HepG2 (cell line): ENCODE results near the gene RANBP3. TPM values are rescaled to one million over a fixed set of nuclear protein-coding genes. Genes with fewer than 3 reads are reported as not detected.

Experiments used
- ATF1 ChIP-seq: IDR thresholded peaks from 2 replicates; pipeline ENCODE4 v1.6.1; 2016; ENCODE audit warnings: mild to moderate bottlenecking, control low read depth
- MTF2 ChIP-seq: sonication (generic); formaldehyde crosslinking; IDR thresholded peaks from 2 replicates; pipeline ENCODE4 v1.5.0; 2020; ENCODE audit warnings: missing genetic modification reagents, borderline replicate concordance
- NFKBIZ ChIP-seq: IDR thresholded peaks from 2 replicates; pipeline ENCODE4 v1.6.1; 2018; ENCODE audit warnings: missing genetic modification reagents, missing compliant biosample characterization
- PAWR ChIP-seq: sonication (generic); formaldehyde crosslinking; IDR thresholded peaks from 2 replicates; pipeline ENCODE4 v1.4.0; 2020; ENCODE audit warnings: missing genetic modification reagents, mild to moderate bottlenecking, borderline replicate concordance
- PHF5A ChIP-seq: IDR thresholded peaks from one replicate; pipeline ENCODE4 v1.6.1; 2018; ENCODE audit warnings: low read depth, missing genetic modification reagents; ENCODE audit not compliant: unreplicated experiment
- SOX6 ChIP-seq, 2 experiments: fragments of 450-650 bp in 1 of 2; sonication (generic) in 1 of 2; formaldehyde crosslinking in 1 of 2; IDR thresholded peaks; 2 replicates each; pipeline versions ENCODE4 v1.4.0 to v1.6.1; 2017 to 2020; ENCODE audit warnings: antibody characterized with exemption in 1 of 2, mild to moderate bottlenecking in 1 of 2, missing genetic modification reagents in 1 of 2
- SP5 ChIP-seq: IDR thresholded peaks from 2 replicates; pipeline ENCODE4 v1.6.1; 2016; ENCODE audit warnings: low read depth, borderline replicate concordance
- STAT6 ChIP-seq: sonication (generic); formaldehyde crosslinking; IDR thresholded peaks from 2 replicates; pipeline ENCODE4 v1.4.0; 2020; ENCODE audit warnings: missing genetic modification reagents, mild to moderate bottlenecking, borderline replicate concordance
- TAF15 ChIP-seq: fragments of 200-400 bp; formaldehyde crosslinking; IDR thresholded peaks from one replicate; pipeline ENCODE4 v1.6.1; 2018; ENCODE audit warnings: mild to moderate bottlenecking, low read depth, low read length; ENCODE audit not compliant: poor library complexity, severe bottlenecking
- TOPORS ChIP-seq: sonication (generic); formaldehyde crosslinking; IDR thresholded peaks from 2 replicates; pipeline ENCODE4 v1.8.0; 2023; ENCODE audit warnings: mild to moderate bottlenecking, missing genetic modification reagents
- ZBTB4 ChIP-seq: sonication (generic); formaldehyde crosslinking; IDR thresholded peaks from 2 replicates; pipeline ENCODE4 v1.4.0; 2020; ENCODE audit warnings: missing genetic modification reagents, mild to moderate bottlenecking, borderline replicate concordance
- ZNF280D ChIP-seq: sonication (generic); formaldehyde crosslinking; IDR thresholded peaks from 2 replicates; pipeline ENCODE4 v1.5.1; 2020; ENCODE audit warnings: mild to moderate bottlenecking, missing genetic modification reagents
- ZNF441 ChIP-seq: sonication (generic); formaldehyde crosslinking; IDR thresholded peaks from 2 replicates; pipeline ENCODE4 v1.7.0; 2021; ENCODE audit warnings: missing genetic modification reagents, borderline replicate concordance
- ZNF530 ChIP-seq: sonication (generic); formaldehyde crosslinking; IDR thresholded peaks from 2 replicates; pipeline ENCODE4 v1.5.0; 2020; ENCODE audit warnings: low read depth, mild to moderate bottlenecking, missing genetic modification reagents
- ZNF619 ChIP-seq: sonication (generic); formaldehyde crosslinking; IDR thresholded peaks from 2 replicates; pipeline ENCODE4 v1.4.0; 2020; ENCODE audit warnings: mild to moderate bottlenecking, missing genetic modification reagents
- ZNF770 ChIP-seq: sonication (generic); formaldehyde crosslinking; IDR thresholded peaks from 2 replicates; pipeline ENCODE4 v1.5.0; 2020; ENCODE audit warnings: mild to moderate bottlenecking, missing genetic modification reagents
- ZSCAN21 ChIP-seq: sonication (generic); formaldehyde crosslinking; IDR thresholded peaks from 2 replicates; pipeline ENCODE4 v1.8.0; 2022; ENCODE audit warnings: mild to moderate bottlenecking, missing genetic modification reagents, moderate library complexity, borderline replicate concordance
- polyA plus RNA-seq, 8 experiments: library from polyadenylated mRNA; depleted of rRNA in 3 of 8; stranded (reverse) in 7 of 8; unstranded in 1 of 8; fragments of >200 nt; fragmentation: Illumina TruSeq in 4 of 8; extraction: Trizol in 4 of 8; gene quantifications; 2 replicates each; pipeline versions ENCODE4 v1.2.1 to v1.2.3, GENCODE V29; 2011 to 2016; ENCODE audit warnings: low read depth in 4 of 8, missing spikeins in 1 of 8, mixed read lengths in 1 of 8; ENCODE audit not compliant: insufficient read depth in 1 of 8
- total RNA-seq, 5 experiments: library from RNA; depleted of rRNA; stranded (reverse); fragments of >200 nt; fragmentation: Illumina TruSeq; extraction: Trizol; gene quantifications; 2 replicates each; pipeline ENCODE4 v1.2.3, GENCODE V29; 2016; ENCODE audit warnings: low read depth in 1 of 5

The RANBP3 gene
- total and polyA plus RNA-seq, 2 of the 13 experiments (the other 11 are each of a cell fraction or from before 2014, with no cell fraction given), result 39.5 to 149 TPM

GRCh38 chr19:5870986-5871394 is 107.0 kb downstream of the RANBP3 start (continued):
- TF ChIP-seq SOX6 (IDR thresholded peaks at IDR 0.05) (no peak), SOX6 (CRISPR knock-in tag; IDR thresholded peaks at IDR 0.05) (peak; percentile 97), PAWR (CRISPR knock-in tag) (no peak), PHF5A (CRISPR knock-in tag) (peak; percentile 99), ZNF619 (CRISPR knock-in tag) (peak; percentile 43; the same call in 1 of the 2 replicates), STAT6 (peak; percentile 75; the same call in 1 of the 2 replicates), ZNF280D (CRISPR knock-in tag) (peak; percentile 100), SP5 (peak; percentile 80), ATF1 (CRISPR knock-in tag) (peak; percentile 66), ZSCAN21 (CRISPR knock-in tag) (peak; percentile 63; the same call in 1 of the 2 replicates), ZBTB4 (CRISPR knock-in tag) (peak; percentile 98), ZNF770 (CRISPR knock-in tag) (peak; percentile 99), TOPORS (CRISPR knock-in tag) (0 out of 2 replicates have a peak, but pooled peaks have one; percentile 42), NFKBIZ (CRISPR knock-in tag) (peak; percentile 82), ZNF530 (CRISPR knock-in tag) (no peak), MTF2 (no peak), ZNF441 (peak; percentile 74; the same call in 1 of the 2 replicates), TAF15 (no peak)
